ENCODE data around the gene ADCY5. TPM values are rescaled to one million over a fixed set of nuclear protein-coding genes. Genes with fewer than 3 reads are reported as not detected.

The ADCY5 gene
- polyA plus RNA-seq, 2 of the 4 experiments (the other 2 are of a cell fraction) = 0.57 to 0.68 TPM

GRCh38 chr3:123353850-123354233 is 95.0 kb downstream of the ADCY5 start:
- no peak for TF ChIP-seq ATOH8 (CRISPR knock-in tag; IDR thresholded peaks at IDR 0.05; ENCODE audit: low read depth)
- no peak for TF ChIP-seq RARB (CRISPR knock-in tag; IDR thresholded peaks at IDR 0.05)
- no peak for TF ChIP-seq USF2 (IDR thresholded peaks at IDR 0.05)
- TF ChIP-seq PBX3 (IDR thresholded peaks at IDR 0.05) = no peak
- TF ChIP-seq EHF (CRISPR knock-in tag; IDR thresholded peaks at IDR 0.05) = no peak
- no peak for TF ChIP-seq BHLHE40 (IDR thresholded peaks at IDR 0.05; ENCODE audit: low read depth, low read length)
- TF ChIP-seq ZSCAN20 (CRISPR knock-in tag; IDR thresholded peaks at IDR 0.05) = no peak
- no peak for TF ChIP-seq CBX2 (IDR thresholded peaks at IDR 0.05; ENCODE audit: borderline replicate concordance, low read depth)
- no peak for TF ChIP-seq SMC3 (IDR thresholded peaks at IDR 0.05)
- no peak for TF ChIP-seq JUN (IDR thresholded peaks at IDR 0.05)
- TF ChIP-seq SREBF2 (IDR thresholded peaks at IDR 0.05) = no peak
- no peak for TF ChIP-seq CBX8 (IDR thresholded peaks at IDR 0.05)
- no peak for TF ChIP-seq MAX (IDR thresholded peaks at IDR 0.05)
- no peak for TF ChIP-seq RAD21 (conservative IDR thresholded peaks at IDR 0.05 in 1 of 2, IDR thresholded peaks at IDR 0.05 in 1 of 2)
- no peak for TF ChIP-seq FOXS1 (CRISPR knock-in tag; IDR thresholded peaks at IDR 0.05)
- H3K4me1 ChIP-seq = no peaks in the 10 kb centered on the region
- DNase-seq (ENCODE audit: low read depth in 1 of 2, low spot score in 1 of 2) (no peak), FAIRE-seq (no peak), ATAC-seq (no peak)
- ChIA-PET POLR2A (no interaction called here), CTCF (interaction anchor here (0.7 to 1.3 kb wide), 3 partner anchors 11 to 25 kb away, joined by 3 to 5 read pairs (median 4); no protein-coding TSS in a partner anchor)
- H3K9me3 ChIP-seq = peaks cover 8% of the 10 kb centered on the region
- 26% methylated on average over 3 of the region's 3 CpGs for WGBS (ENCODE audit: missing lambda C conversion rate)
- H3K27ac ChIP-seq = no peak overlapping the region
- no peak overlapping the region for H3K4me2 ChIP-seq
- no peak overlapping the region for H3K4me3 ChIP-seq

GRCh38 chr3:123353227-123353849 is 95.6 kb downstream of the ADCY5 start:
- Histone ChIP-seq H3K9me3 (peaks cover 8% of the 10 kb centered on the region), H3K27ac (no peak overlapping the region), H3K4me2 (no peak overlapping the region), H3K4me3 (no peak overlapping the region), H3K4me1 (no peaks in the 10 kb centered on the region)
- no peak for TF ChIP-seq SMC3 (IDR thresholded peaks at IDR 0.05)
- no peak for TF ChIP-seq KDM5A (IDR thresholded peaks at IDR 0.05)
- no peak for TF ChIP-seq FOXS1 (CRISPR knock-in tag; IDR thresholded peaks at IDR 0.05)
- no peak for TF ChIP-seq HOXB13 (CRISPR knock-in tag; IDR thresholded peaks at IDR 0.05; ENCODE audit: low read depth)
- no peak for TF ChIP-seq SREBF2 (IDR thresholded peaks at IDR 0.05)
- TF ChIP-seq NPAS2 (CRISPR knock-in tag; IDR thresholded peaks at IDR 0.05; ENCODE audit: borderline replicate concordance) = no peak
- TF ChIP-seq NFE2L2 (conservative IDR thresholded peaks at IDR 0.05; ENCODE audit: low read length) = no peak
- TF ChIP-seq RFX5 (IDR thresholded peaks at IDR 0.05) = no peak
- no peak for TF ChIP-seq POLR2AphosphoS2 (conservative IDR thresholded peaks at IDR 0.05; ENCODE audit: low read length)
- no peak for TF ChIP-seq BCL3 (IDR thresholded peaks at IDR 0.05)
- no peak for TF ChIP-seq MYC (IDR thresholded peaks at IDR 0.05; ENCODE audit: borderline replicate concordance, low read length)
- TF ChIP-seq HES2 (IDR thresholded peaks at IDR 0.05) = no peak
- TF ChIP-seq ZNF302 (CRISPR knock-in tag; IDR thresholded peaks at IDR 0.05) = no peak
- no peak for TF ChIP-seq EP300 (IDR thresholded peaks at IDR 0.05)
- no peak for TF ChIP-seq CBX2 (IDR thresholded peaks at IDR 0.05; ENCODE audit: borderline replicate concordance, low read depth)
- TF ChIP-seq ELK1 (IDR thresholded peaks at IDR 0.05; ENCODE audit: low read depth, low read length) = no peak
- TF ChIP-seq CEBPB (IDR thresholded peaks at IDR 0.05) = no peak
- TF ChIP-seq CBX8 (IDR thresholded peaks at IDR 0.05) = no peak
- 69% methylated on average over 10 of the region's 10 CpGs for WGBS (ENCODE audit: missing lambda C conversion rate)
- CTCF ChIA-PET = interaction anchor here (0.6 to 1.3 kb wide), 7 partner anchors 10 to 137 kb away, joined by 3 to 5 read pairs (median 3); no protein-coding TSS in a partner anchor
- DNase-seq (ENCODE audit: low read depth in 1 of 2, low spot score in 1 of 2) (no peak), ATAC-seq (no peak), FAIRE-seq (no peak)
- POLR2A ChIA-PET = no interaction called here

Data from A549 (cell line).